OCI-LY7 (cell line): Measurements from ENCODE around the gene GATM.

Source experiments
- CTCF ChIP-seq: fragments of 200-600 bp; sonication (generic); conservative IDR thresholded peaks from 2 replicates; pipeline ENCODE4 v1.5.1; 2014; ENCODE audit warnings: mild to moderate bottlenecking, antibody characterized with exemption, low read length, moderate library complexity, mixed read lengths
- EZH2phosphoT487 ChIP-seq: fragments of 200-600 bp; sonication (generic); IDR thresholded peaks from 2 replicates; pipeline ENCODE4 v1.6.1; 2018; ENCODE audit warnings: low read depth, borderline replicate concordance, mild to moderate bottlenecking, mixed run types, antibody characterized with exemption, low read length, moderate library complexity, mixed read lengths

GRCh38 chr15:45346381-45346780 lies 32.0 kb downstream of the GATM start:
- no peak for TF ChIP-seq CTCF
- no peak for TF ChIP-seq EZH2phosphoT487
